ENCODE measurements around the gene GAS1.

- no peak for TF ChIP-seq HDGF (IDR thresholded peaks at IDR 0.05; ENCODE audit: borderline replicate concordance)
- no peak for TF ChIP-seq NFRKB (IDR thresholded peaks at IDR 0.05)
- no peak for TF ChIP-seq FOXA1 (IDR thresholded peaks at IDR 0.05)
- TF ChIP-seq FOXK2 (IDR thresholded peaks at IDR 0.05), result no peak
- TF ChIP-seq FOXM1 (IDR thresholded peaks at IDR 0.05; ENCODE audit: borderline replicate concordance), result no peak
- no peak for TF ChIP-seq ELF4 (IDR thresholded peaks at IDR 0.05)
- no peak for TF ChIP-seq PKNOX1 (IDR thresholded peaks at IDR 0.05)
- no peak for TF ChIP-seq ARNT (IDR thresholded peaks at IDR 0.05)
- no peak for TF ChIP-seq TARDBP (IDR thresholded peaks at IDR 0.05)
- no peak for TF ChIP-seq SP1 (IDR thresholded peaks at IDR 0.05)
- TF ChIP-seq BHLHE40 (IDR thresholded peaks at IDR 0.05; ENCODE audit: borderline replicate concordance), result no peak
- TF ChIP-seq SUZ12 (IDR thresholded peaks at IDR 0.05), result no peak
- no peak for TF ChIP-seq CTBP1 (IDR thresholded peaks at IDR 0.05; ENCODE audit: borderline replicate concordance)
- TF ChIP-seq L3MBTL2 (conservative IDR thresholded peaks at IDR 0.05), result no peak
These were observed 45.1 kb downstream of the GAS1 start for GRCh38 chr9:86902176-86902575.
